GM21367 (cell line): Measurements from ENCODE around the gene STMN3.
"Not testable (repeated sequence)": the region's sequence is repeated elsewhere in the genome, so short reads cannot be mapped to it uniquely, and the experiment has no call there.

Source experiments
- ATAC-seq: cut with Tn5 transposase; IDR thresholded peaks from one replicate; pipeline ENCODE4 v1.9.1; 2021; ENCODE audit not compliant: unreplicated experiment

Gene STMN3

GRCh38 chr20:63617876-63618265 lies 35.4 kb downstream of the STMN3 start:
- no peak for ATAC-seq

GRCh38 chr20:63617092-63617875 lies 35.9 kb downstream of the STMN3 start:
- ATAC-seq = no peak

DNA sequence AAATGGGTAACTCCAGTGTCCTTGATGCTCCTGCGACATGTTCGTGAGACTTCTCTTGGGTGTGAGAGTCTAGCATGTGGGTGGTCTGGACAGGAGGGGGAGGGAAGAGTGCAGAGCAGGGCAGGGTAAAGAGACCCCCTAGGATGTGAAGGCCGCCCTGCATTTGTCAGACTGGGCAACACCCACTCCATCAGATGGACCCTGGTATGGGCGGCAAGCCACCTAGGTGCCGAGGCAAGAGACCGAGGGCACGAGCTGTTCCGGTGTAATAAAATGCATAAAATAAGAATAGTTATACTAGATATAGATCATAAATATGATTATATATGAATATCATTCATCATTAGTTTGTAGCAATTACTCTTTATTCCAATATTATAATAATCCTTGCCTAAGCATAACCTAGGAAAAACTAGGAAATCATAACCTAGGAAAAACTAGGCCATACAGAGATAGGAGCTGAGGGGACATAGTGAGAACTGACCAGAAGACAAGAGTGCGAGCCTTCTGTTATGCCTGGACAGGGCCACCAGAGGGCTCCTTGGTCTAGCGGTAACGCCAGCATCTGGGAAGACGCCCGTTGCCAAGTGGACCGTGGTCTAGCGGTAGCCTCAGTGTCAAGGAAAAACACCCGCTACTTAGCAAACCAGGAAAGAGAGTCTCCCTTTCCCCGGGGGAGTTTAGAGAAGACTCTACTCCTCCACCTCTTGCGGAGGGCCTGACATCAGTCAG lies 39.2 kb downstream of the STMN3 start:
- not testable (repeated sequence) for ATAC-seq

GRCh38 chr20:63612276-63612931 lies 40.8 kb downstream of the STMN3 start:
- no peak for ATAC-seq

DNA sequence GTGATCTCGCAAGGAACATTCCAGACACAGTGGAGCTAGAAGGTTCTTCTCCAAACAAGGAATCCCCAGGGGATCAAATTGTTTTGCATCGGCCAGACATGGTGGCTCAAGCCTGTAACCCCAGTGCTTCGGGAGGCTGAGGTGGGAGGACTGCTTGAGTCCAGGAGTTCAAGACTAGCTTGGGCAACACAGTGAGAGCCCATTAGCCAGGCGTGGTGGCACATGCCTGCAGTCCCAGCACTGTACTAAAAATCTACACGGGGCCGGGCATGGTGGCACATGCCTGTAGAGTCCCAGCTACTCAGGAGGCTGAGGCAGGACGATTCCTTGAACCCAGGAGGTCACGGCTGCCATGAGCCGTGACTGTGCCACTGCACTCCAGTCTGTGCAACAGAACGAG lies 41.6 kb downstream of the STMN3 start:
- ATAC-seq = no peak

- ATAC-seq = no peak
Measured at GRCh38 chr20:63610581-63611435, 42.4 kb downstream of the STMN3 start.

- ATAC-seq = no peak
Measured at GRCh38 chr20:63606686-63607085, 46.5 kb downstream of the STMN3 start.

DNA sequence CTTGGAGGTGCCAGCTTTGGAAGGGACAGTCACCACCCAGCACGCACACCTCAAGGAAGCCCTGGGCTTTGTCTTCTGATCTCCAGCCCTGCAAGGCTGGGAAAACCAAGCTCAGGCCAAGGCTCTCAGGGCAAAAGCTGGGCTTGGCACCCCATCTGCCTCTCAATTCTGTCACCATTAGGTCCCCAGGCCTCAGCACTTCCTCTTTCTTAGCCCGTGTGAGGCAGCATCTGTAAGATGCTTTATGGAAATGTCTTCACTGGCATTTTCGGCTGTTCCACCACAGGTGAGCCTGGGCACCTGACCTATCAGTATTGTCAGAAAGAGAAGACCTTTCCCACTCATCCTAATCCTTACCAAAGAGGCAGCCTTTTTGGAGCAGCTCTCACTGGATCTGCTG lies 50.9 kb downstream of the STMN3 start:
- no peak for ATAC-seq

DNA sequence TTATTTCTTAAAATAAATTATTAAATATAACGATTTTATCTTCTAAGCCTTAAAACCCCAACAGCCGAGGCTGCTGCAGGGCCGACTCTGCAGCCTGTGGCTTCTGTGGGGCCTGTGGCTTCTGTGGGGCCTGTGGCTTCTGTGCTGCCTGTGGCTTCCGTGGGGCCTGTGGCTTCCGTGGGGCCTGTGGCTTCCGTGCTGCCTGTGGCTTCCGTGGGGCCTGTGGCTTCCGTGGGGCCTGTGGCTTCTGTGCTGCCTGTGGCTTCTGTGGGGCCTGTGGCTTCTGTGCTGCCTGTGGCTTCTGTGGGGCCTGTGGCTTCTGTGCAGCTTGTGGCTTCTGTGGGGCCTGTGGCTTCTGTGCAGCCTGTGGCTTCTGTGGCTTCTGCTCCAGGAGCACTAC lies 51.5 kb downstream of the STMN3 start:
- not testable (repeated sequence) for ATAC-seq

DNA sequence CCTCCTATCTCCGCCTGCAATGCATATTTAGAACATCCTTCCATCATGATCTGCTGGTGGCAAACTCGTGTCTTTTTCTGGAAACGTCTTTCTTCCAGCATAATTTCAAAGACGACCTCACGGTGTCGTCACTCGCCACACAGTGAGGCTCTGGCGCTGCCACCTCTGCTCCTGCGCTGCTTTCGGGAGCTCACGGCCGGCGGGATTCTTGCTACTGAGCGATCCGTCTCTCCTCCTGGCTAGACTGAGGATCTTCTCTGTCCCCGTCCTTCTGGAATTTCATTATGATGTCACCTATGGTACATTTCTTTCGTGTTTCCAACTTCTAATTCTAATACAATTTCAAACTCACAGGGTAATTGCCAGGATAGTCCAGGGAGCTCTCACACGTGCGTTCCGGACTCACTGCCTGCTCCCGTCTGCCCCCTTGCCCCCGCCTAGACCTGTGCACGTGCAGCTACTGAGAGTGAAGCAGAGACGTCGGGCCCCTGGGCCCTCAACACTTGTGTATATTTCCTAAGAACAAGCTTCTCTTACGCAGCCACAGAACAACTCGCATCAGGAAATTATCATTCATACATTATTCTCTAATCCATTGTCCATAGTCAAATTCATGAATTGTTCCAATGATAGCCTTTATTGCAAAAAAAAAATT lies 53.7 kb downstream of the STMN3 start:
- no peak for ATAC-seq

- no peak for ATAC-seq
Measured at GRCh38 chr20:63598479-63599395, 54.5 kb downstream of the STMN3 start.

DNA sequence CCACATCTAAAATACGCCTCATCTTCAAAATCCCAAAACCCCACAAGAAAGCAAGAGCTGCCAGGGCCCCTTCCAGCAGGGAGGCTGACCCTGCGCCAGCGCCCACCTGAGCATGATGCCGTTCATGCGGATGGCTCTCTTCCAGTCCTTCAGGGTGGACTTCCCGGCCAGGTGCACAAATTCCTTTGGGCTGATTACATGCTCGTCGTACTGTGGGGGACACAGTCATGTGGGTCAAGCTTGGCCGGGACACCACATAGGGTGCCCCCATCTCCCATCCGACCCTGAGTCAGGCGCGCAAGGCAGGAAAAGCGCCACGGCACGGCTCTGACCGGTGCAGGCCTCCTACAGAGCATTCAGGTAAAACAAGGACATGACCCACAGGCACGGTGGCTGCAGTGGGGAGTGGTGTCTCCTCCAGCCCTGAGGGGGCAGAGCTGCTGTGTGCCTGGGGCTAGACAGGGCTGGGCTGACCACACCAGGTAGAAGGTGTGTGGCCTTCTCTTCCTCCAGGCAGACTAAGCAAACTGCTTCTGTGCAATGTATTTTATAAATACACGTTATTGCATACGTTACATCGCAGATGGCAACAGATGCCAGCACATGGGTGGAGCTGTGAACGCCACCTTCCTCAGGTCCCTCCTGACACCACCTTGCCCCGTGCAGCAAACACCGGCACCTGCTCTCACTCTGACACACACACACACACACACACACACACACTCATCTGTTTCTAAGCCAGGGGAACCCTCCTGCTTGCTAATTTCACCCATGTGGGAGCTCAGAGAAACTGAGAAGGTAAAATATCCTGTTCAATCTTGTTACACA lies 55.4 kb downstream of the STMN3 start:
- ATAC-seq = no peak

GRCh38 chr20:63596423-63596822 lies 56.8 kb downstream of the STMN3 start:
- no peak for ATAC-seq

DNA sequence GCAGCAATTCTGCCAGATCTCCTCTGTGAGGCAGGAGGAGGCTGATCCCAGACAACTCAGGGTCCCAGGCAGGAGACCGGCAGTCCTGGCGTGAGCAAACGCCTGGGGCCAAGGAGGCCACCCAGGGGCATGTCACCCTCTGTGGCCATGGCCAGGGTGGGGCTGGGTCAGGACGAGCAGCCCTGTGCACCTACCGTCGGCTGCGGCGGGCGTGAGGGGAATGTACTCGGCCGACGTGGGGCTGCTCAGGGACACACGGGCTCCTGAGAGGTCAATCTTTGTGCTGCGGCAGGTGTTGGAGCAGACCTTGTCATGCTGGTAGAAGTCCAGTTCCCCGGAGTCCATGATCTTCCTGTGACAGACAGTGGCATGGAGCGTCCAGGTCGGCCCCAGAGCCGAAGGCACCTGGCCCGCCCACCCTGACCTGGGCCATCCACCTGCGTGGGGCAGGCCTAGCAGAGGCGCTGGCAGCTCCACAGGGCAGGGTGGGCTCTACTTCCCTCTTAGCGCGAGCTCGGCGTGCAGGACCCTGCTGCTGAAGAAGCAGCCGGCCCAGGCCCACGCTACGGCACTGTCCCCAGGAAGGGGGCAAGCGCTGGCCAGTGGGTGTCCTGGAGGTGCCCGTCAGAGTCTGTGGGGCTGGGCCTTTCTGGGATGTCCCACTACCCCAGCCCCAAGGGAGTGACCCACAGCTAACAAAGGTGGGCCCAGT lies 57.7 kb downstream of the STMN3 start:
- no peak for ATAC-seq

- ATAC-seq = no peak
Measured at GRCh38 chr20:63594043-63594561, 59.1 kb downstream of the STMN3 start.

GRCh38 chr20:63592661-63593060 lies 60.6 kb downstream of the STMN3 start:
- ATAC-seq = no peak

DNA sequence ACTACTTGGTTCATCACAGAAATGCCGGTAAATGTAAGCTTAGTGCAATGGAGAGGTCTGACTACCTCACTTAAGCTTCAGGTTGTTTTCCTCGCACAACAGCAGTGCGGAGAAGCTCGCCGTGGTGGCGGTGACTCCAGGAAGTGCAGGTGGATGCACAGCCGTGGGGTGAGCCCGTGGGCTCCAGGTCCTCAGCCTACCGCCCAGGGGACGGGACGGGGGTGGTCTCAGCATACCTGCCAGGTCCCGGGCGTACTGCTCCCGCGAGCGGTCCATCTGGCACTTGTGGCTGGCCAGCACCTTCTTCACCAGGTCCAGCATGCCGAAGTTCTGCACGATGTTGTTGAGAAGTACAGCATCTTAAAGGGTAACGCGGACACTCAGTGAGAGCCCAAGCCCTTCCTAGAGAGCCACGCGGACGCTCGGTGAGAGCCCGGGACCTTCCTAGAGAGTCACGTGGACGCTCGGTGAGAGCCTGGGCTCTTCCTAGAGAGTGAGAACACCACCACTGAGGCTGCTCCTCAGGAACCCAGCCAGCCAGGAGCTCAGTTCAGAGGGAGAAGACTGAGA lies 61.4 kb downstream of the STMN3 start:
- no peak for ATAC-seq
